Endothelial cell of umbilical vein (primary cell): ENCODE measurements around the gene LPP. TPM values are rescaled to one million over a fixed set of nuclear protein-coding genes. Genes with fewer than 3 reads are reported as not detected.

Experiments used
- BruUV-seq: library from RNA; stranded (reverse); fragments of 400-500 nt; replicated peaks from 2 replicates; lab custom pipeline; 2021; lab: Mats Ljungman, UMichigan
- CTCF ChIA-PET: fragments of 300-600, 350-600 bp; sonication (Branson Sonifier 250); formaldehyde crosslinking; loops from one replicate; lab custom pipeline; 2021; ENCODE audit warnings: antibody characterized with exemption, inconsistent platforms; lab: Charles Lee
- POLR2A ChIA-PET: fragments of 300-600, 350-600 bp; sonication (Branson Sonifier 250); formaldehyde crosslinking; loops from one replicate; lab custom pipeline; 2021; ENCODE audit warnings: antibody characterized with exemption, inconsistent platforms; lab: Charles Lee
- DNase-seq: peaks from one replicate; pipeline ENCODE4 v3.0.0-alpha.2; 2011; ENCODE audit warnings: low read depth, low spot score
- FAIRE-seq: peaks from 2 replicates; lab custom pipeline; 2011; peaks lifted over from hg19 to GRCh38; lab: Jason Lieb, UNC
- H2AFZ ChIP-seq: 2 replicates; pipeline ENCODE4 v1.6.0; 2012; ENCODE audit warnings: low read depth, low read length, control low read depth, inconsistent platforms
- H3K27ac ChIP-seq: 2 replicates; pipeline ENCODE4 v1.5.1; 2011; ENCODE audit warnings: low read depth, mild to moderate bottlenecking, control low read depth, low read length, moderate library complexity; ENCODE audit not compliant: insufficient read depth
- H3K27me3 ChIP-seq, 2 experiments: 2 replicates each; pipeline versions ENCODE4 v1.6.0 to v1.6.1; 2011; ENCODE audit warnings: low read length in 2 of 2, mixed read lengths in 1 of 2; ENCODE audit not compliant: control insufficient read depth in 2 of 2, insufficient read depth in 2 of 2
- H3K36me3 ChIP-seq, 2 experiments: 2 replicates in 1 of 2; 3 replicates in 1 of 2; pipeline ENCODE4 v1.5.1; 2011; ENCODE audit warnings: low read length in 2 of 2, mild to moderate bottlenecking in 1 of 2, moderate library complexity in 1 of 2; ENCODE audit not compliant: control insufficient read depth in 2 of 2, insufficient read depth in 2 of 2; ENCODE audit errors: extremely low read depth in 1 of 2
- H3K4me1 ChIP-seq: 3 replicates; pipeline ENCODE4 v1.5.1; 2011; ENCODE audit warnings: mild to moderate bottlenecking, low read length; ENCODE audit not compliant: control insufficient read depth, insufficient read depth; ENCODE audit errors: extremely low read depth
- H3K4me2 ChIP-seq: 2 replicates; pipeline ENCODE4 v1.6.1; 2011; ENCODE audit warnings: low read length, control low read depth, mixed read lengths; ENCODE audit not compliant: insufficient read depth
- H3K4me3 ChIP-seq, 3 experiments: fragments of 200-600 bp in 1 of 3; sonication (generic), shearing (Covaris generic) in 1 of 3; replicated peaks in 1 of 3; 2 replicates each; pipeline ENCODE4 v1.5.1; 2011 to 2016; ENCODE audit warnings: control low read depth in 3 of 3, low read length in 3 of 3, mild to moderate bottlenecking in 2 of 3, inconsistent platforms in 1 of 3, low read depth in 1 of 3, moderate library complexity in 1 of 3; ENCODE audit not compliant: insufficient read depth in 1 of 3
- H3K79me2 ChIP-seq: 2 replicates; pipeline ENCODE4 v1.6.0; 2012; ENCODE audit warnings: low read length, inconsistent platforms; ENCODE audit not compliant: control insufficient read depth, insufficient read depth
- H3K9ac ChIP-seq: replicated peaks from 2 replicates; pipeline ENCODE3; 2011; ENCODE audit warnings: low read length, control low read depth; ENCODE audit not compliant: insufficient read depth; ENCODE audit errors: extremely low read depth
- H3K9me1 ChIP-seq: replicated peaks from 3 replicates; pipeline ENCODE4 v1.6.0; 2011; ENCODE audit warnings: mild to moderate bottlenecking, low read length; ENCODE audit not compliant: control insufficient read depth, insufficient read depth; ENCODE audit errors: extremely low read depth
- H3K9me3 ChIP-seq: replicated peaks from 2 replicates; pipeline ENCODE4 v1.5.1; 2012; ENCODE audit warnings: low read length, inconsistent platforms; ENCODE audit not compliant: control insufficient read depth, insufficient read depth
- H4K20me1 ChIP-seq: replicated peaks from 2 replicates; pipeline ENCODE3; 2011; ENCODE audit warnings: mild to moderate bottlenecking, low read length; ENCODE audit not compliant: control insufficient read depth, insufficient read depth; ENCODE audit errors: extremely low read depth
- EZH2 ChIP-seq: IDR thresholded peaks from 2 replicates; pipeline ENCODE4 v1.6.1; 2012; ENCODE audit warnings: borderline replicate concordance, low read depth, mild to moderate bottlenecking, moderate library complexity, low read length, inconsistent platforms; ENCODE audit not compliant: severe bottlenecking
- FOS ChIP-seq: IDR thresholded peaks from 2 replicates; pipeline ENCODE4 v1.6.1; 2011; ENCODE audit warnings: mild to moderate bottlenecking, low read length, moderate library complexity, borderline replicate concordance; ENCODE audit not compliant: insufficient read depth
- GATA2 ChIP-seq: IDR thresholded peaks from 2 replicates; pipeline ENCODE4 v1.7.0; 2011; ENCODE audit warnings: low read depth, mild to moderate bottlenecking, moderate library complexity, mixed read lengths, low read length; ENCODE audit not compliant: insufficient read length, insufficient read depth
- JUN ChIP-seq: IDR thresholded peaks from 2 replicates; pipeline ENCODE4 v1.6.1; 2011; ENCODE audit warnings: borderline replicate concordance, low read depth; ENCODE audit not compliant: insufficient read length, insufficient read depth
- MYC ChIP-seq: IDR thresholded peaks from one replicate; pipeline ENCODE4 v1.6.1; 2011; ENCODE audit warnings: mild to moderate bottlenecking, low read depth, low read length
- POLR2A ChIP-seq: IDR thresholded peaks from 2 replicates; pipeline ENCODE4 v1.6.1; 2012; ENCODE audit warnings: low read depth, mild to moderate bottlenecking, control low read depth, low read length
- POLR2AphosphoS5 ChIP-seq: IDR thresholded peaks from 2 replicates; pipeline ENCODE4 v1.6.1; 2012; ENCODE audit warnings: low read depth, mild to moderate bottlenecking, control low read depth, low read length, moderate library complexity; ENCODE audit not compliant: insufficient read depth
- dilution Hi-C: fragments of 300-500 bp; cut with MboI; formaldehyde crosslinking; loops from one replicate; pipeline ENCODE4 v1.15.0; 2019; ENCODE audit warnings: low sequenced_read_pairs; ENCODE audit not compliant: extremely low pct_ligation_motif_present
- intact Hi-C: fragments of 100-400 bp; cut with micrococcal nuclease; formaldehyde crosslinking; loops from one replicate; pipeline ENCODE4 v1.10.0; 2022
- polyA plus RNA-seq, 4 experiments: library from polyadenylated mRNA; depleted of rRNA in 3 of 4; stranded (reverse) in 3 of 4; unstranded in 1 of 4; fragments of >200 nt; gene quantifications; 2 replicates each; pipeline versions ENCODE4 v1.2.1 to v1.2.3, GENCODE V29; 2011 to 2012; ENCODE audit warnings: missing spikeins in 1 of 4
- total RNA-seq: library from RNA; stranded (reverse); gene quantifications from 2 replicates; pipeline ENCODE4 v1.2.3, GENCODE V29; 2021
- TF ChIP-seq, protein P1 (sequence below), 2 donors: IDR thresholded peaks; 1 replicate in 1 of 2; 2 replicates in 1 of 2; pipeline ENCODE4 v1.5.1; 2011; ENCODE audit warnings: low read length in 2 of 2, mild to moderate bottlenecking in 2 of 2, moderate library complexity in 2 of 2, control low read depth in 1 of 2, inconsistent platforms in 1 of 2, low read depth in 1 of 2; ENCODE audit not compliant: insufficient read depth in 1 of 2; ENCODE audit errors: extremely low read depth in 1 of 2
- TF ChIP-seq, protein P2 (sequence below): IDR thresholded peaks from 2 replicates; pipeline ENCODE4 v1.6.1; 2011; ENCODE audit not compliant: insufficient read depth, insufficient read length

LPP gene
- total and polyA plus RNA-seq, 2 donors (not counting 3 experiments of a cell fraction or from before 2014, with no cell fraction given) = 16.9 to 153 TPM

DNA sequence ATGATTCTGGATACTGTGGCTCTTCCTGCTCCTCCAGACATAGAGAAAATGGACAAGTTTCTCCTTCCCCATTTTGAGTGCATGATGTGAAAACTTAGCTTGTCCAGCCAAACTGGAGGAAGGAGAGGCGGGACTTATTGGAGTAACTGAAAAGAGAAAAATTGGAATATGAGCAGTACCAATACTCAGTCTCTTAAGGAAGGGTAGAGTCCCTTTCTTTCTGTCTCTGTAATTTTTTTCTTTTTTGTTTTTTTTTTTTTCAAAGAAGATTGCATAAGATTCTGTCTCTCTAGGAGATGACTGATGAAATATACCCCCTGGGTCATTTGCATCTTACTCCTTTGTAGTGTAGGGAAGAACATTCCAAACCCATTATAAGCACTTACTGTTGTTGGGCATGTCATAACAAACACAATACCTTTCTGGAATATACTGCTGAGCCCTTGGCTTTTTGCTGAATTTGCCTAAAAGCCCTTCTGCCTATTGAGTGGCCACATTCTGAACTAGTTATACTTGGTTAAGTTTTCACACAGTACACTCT, 519.8 kb downstream of the LPP start:
- H3K79me2 ChIP-seq = no peaks in the 10 kb centered on the region
- CTCF ChIA-PET = interaction anchor here (1.1 to 3.2 kb wide), 6 partner anchors 9 to 926 kb away, joined by 3 to 11 read pairs (median 4); no protein-coding TSS in a partner anchor

More for the DNA sequence above, 519.8 kb downstream of the LPP start:
- Histone ChIP-seq H3K36me3 (no peaks in the 10 kb centered on the region), H3K4me3 (no peak overlapping the region), H3K9ac (no peak overlapping the region), H3K27me3 (no peaks in the 10 kb centered on the region), H3K9me1 (no peaks in the 10 kb centered on the region), H3K4me2 (no peak overlapping the region), H4K20me1 (no peaks in the 10 kb centered on the region), H2AFZ (no peak overlapping the region), H3K4me1 (no peaks in the 10 kb centered on the region), H3K27ac (no peak overlapping the region), H3K9me3 (no peaks in the 10 kb centered on the region)
- DNase-seq = no peak
- TF ChIP-seq GATA2 = no peak
- no peak for TF ChIP-seq POLR2A
- no peak for TF ChIP-seq JUN
- TF ChIP-seq, protein P1, sequence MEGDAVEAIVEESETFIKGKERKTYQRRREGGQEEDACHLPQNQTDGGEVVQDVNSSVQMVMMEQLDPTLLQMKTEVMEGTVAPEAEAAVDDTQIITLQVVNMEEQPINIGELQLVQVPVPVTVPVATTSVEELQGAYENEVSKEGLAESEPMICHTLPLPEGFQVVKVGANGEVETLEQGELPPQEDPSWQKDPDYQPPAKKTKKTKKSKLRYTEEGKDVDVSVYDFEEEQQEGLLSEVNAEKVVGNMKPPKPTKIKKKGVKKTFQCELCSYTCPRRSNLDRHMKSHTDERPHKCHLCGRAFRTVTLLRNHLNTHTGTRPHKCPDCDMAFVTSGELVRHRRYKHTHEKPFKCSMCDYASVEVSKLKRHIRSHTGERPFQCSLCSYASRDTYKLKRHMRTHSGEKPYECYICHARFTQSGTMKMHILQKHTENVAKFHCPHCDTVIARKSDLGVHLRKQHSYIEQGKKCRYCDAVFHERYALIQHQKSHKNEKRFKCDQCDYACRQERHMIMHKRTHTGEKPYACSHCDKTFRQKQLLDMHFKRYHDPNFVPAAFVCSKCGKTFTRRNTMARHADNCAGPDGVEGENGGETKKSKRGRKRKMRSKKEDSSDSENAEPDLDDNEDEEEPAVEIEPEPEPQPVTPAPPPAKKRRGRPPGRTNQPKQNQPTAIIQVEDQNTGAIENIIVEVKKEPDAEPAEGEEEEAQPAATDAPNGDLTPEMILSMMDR (IDR thresholded peaks at IDR 0.05; ENCODE audit: extremely low read depth in 1 of 2, insufficient read depth in 1 of 2, low read depth in 1 of 2, low read length in 2 of 2) = no peak
- TF ChIP-seq POLR2AphosphoS5 = no peak
- no peak for TF ChIP-seq MYC
- no peak for TF ChIP-seq EZH2
- TF ChIP-seq, protein P2, sequence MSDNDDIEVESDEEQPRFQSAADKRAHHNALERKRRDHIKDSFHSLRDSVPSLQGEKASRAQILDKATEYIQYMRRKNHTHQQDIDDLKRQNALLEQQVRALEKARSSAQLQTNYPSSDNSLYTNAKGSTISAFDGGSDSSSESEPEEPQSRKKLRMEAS = no peak
- no peak for TF ChIP-seq FOS
- dilution Hi-C loops (loop anchor here (25.0 kb wide), 1 partner anchor 936 kb away; the partner anchor contains the start of gene BCL6), intact Hi-C loops (no loop called here)
- BruUV-seq = no TSS peak
- POLR2A ChIA-PET = no interaction called here
- FAIRE-seq = no peak
